Sigmoid colon (tissue), 7 donors: ENCODE results near the gene BTG3. TPM values are rescaled to one million over a fixed set of nuclear protein-coding genes. Genes with fewer than 3 reads are reported as not detected.

ENCODE experiments used
- DNase-seq: peaks from one replicate; pipeline ENCODE4 v3.0.0-alpha.2; 2019
- H3K27ac ChIP-seq, 4 donors: fragments of 200-600 bp; sonication (generic); one replicate each; pipeline ENCODE4 v1.5.1; 2016 to 2019; ENCODE audit warnings: mild to moderate bottlenecking in 1 of 4
- H3K27me3 ChIP-seq, 3 donors: fragments of 200-600 bp; sonication (generic); one replicate each; pipeline ENCODE4 v1.5.1; 2019; ENCODE audit warnings: mild to moderate bottlenecking in 1 of 3
- H3K36me3 ChIP-seq, 4 donors: fragments of 200-600 bp; sonication (generic); one replicate each; pipeline ENCODE4 v1.5.1; 2016 to 2019
- H3K4me1 ChIP-seq, 4 donors: fragments of 200-600 bp; sonication (generic); one replicate each; pipeline ENCODE4 v1.5.1; 2017 to 2019
- H3K4me3 ChIP-seq, 4 donors: fragments of 200-600 bp; sonication (generic); one replicate each; pipeline ENCODE4 v1.5.1; 2017 to 2019; ENCODE audit warnings: mild to moderate bottlenecking in 2 of 4, moderate library complexity in 1 of 4
- H3K9me3 ChIP-seq, 4 donors: fragments of 200-600 bp in 3 of 4; sonication (generic) in 3 of 4; one replicate each; pipeline versions ENCODE4 v1.5.1 to v1.6.1; 2013 to 2019
- EP300 ChIP-seq, 4 donors: sonication (generic); formaldehyde crosslinking; IDR thresholded peaks; one replicate each; pipeline ENCODE4 v1.6.1; 2017; ENCODE audit warnings: antibody characterized with exemption in 4 of 4
- POLR2A ChIP-seq, 2 donors: fragments of 450-650 bp; IDR thresholded peaks; one replicate each; pipeline ENCODE4 v1.6.1; 2016; ENCODE audit warnings: antibody characterized with exemption in 2 of 2, mild to moderate bottlenecking in 2 of 2, moderate library complexity in 2 of 2
- POLR2AphosphoS5 ChIP-seq, 4 donors: sonication (generic); formaldehyde crosslinking; IDR thresholded peaks; one replicate each; pipeline ENCODE4 v1.6.1; 2017; ENCODE audit warnings: antibody characterized with exemption in 4 of 4
- WGBS, 2 donors: extraction: QIAGEN DNeasy Blood & Tissue Kit; methylation state at CpG; one replicate each; pipeline ENCODE4 v1.1.7; 2013; 5-methylcytosine and 5-hydroxymethylcytosine counted together
- intact Hi-C: fragments of 100-400 bp; cut with DNase I; formaldehyde crosslinking; loops from one replicate; pipeline ENCODE4 v1.15.1; 2023
- polyA plus RNA-seq, 3 donors: library from polyadenylated mRNA; stranded (reverse); fragments of 200-250 nt; gene quantifications; one replicate each; pipeline ENCODE4 v1.2.3, GENCODE V29; 2013
- total RNA-seq, 4 donors: library from RNA; depleted of rRNA; stranded (reverse); fragments of >200 nt; gene quantifications; one replicate each; pipeline ENCODE4 v1.1.0, GENCODE V29; 2016
- TF ChIP-seq, protein P1 (sequence below), 4 experiments: fragments of 450-650 bp in 3 of 4; fragments of 200-600 bp in 1 of 4; IDR thresholded peaks; one replicate each; pipeline ENCODE4 v1.5.1; 2016 to 2019; ENCODE audit warnings: antibody characterized with exemption in 4 of 4, mild to moderate bottlenecking in 3 of 4, moderate library complexity in 2 of 4
- donor health status: healthy with polysubstance abuse.
- donor health status: Bipolar disorder and iron deficiency.
- donor health status: healthy.

The BTG3 gene
- total and polyA plus RNA-seq, 7 donors: 19.0 to 115 (median 36.1) TPM

DNA sequence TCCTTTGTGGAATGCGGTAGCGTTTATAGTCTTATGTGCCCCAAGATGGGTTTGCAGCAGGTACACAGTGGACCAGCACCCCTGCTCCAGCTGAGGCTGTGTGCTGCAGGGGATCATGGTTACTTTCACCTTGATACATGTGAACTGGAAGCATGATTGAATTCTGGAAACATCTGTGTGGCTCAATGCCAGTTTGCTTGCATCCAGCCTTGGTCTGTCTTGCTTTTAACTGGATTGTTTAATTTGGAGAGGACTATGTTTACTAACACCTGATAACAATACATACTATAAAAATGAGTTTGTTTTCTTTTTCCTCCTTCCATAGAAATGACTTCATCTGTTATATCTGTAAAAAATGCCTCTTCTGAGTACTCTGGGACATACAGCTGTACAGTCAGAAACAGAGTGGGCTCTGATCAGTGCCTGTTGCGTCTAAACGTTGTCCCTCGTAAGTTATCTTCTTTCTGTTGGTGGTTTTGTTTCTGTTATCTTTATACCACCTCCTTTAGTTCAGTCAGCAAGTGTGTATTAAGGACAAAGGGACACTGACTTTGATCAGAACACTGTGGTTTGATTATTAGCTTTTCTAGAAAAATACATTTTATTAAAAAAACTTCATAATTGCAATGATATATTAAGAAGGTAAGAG, 52.2 kb downstream of the BTG3 start:
- H3K4me1 ChIP-seq: no peaks in the 10 kb centered on the region
- H3K9me3 ChIP-seq: no peaks in the 10 kb centered on the region
- H3K4me3 ChIP-seq: no peak overlapping the region
- no peak overlapping the region for H3K27ac ChIP-seq
- H3K36me3 ChIP-seq: no peaks in the 10 kb centered on the region
- DNase-seq: no peak
- TF ChIP-seq, protein P1, sequence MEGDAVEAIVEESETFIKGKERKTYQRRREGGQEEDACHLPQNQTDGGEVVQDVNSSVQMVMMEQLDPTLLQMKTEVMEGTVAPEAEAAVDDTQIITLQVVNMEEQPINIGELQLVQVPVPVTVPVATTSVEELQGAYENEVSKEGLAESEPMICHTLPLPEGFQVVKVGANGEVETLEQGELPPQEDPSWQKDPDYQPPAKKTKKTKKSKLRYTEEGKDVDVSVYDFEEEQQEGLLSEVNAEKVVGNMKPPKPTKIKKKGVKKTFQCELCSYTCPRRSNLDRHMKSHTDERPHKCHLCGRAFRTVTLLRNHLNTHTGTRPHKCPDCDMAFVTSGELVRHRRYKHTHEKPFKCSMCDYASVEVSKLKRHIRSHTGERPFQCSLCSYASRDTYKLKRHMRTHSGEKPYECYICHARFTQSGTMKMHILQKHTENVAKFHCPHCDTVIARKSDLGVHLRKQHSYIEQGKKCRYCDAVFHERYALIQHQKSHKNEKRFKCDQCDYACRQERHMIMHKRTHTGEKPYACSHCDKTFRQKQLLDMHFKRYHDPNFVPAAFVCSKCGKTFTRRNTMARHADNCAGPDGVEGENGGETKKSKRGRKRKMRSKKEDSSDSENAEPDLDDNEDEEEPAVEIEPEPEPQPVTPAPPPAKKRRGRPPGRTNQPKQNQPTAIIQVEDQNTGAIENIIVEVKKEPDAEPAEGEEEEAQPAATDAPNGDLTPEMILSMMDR (IDR thresholded peaks at IDR 0.05): no peak
- no peak for TF ChIP-seq POLR2AphosphoS5 (IDR thresholded peaks at IDR 0.05)
- TF ChIP-seq EP300 (IDR thresholded peaks at IDR 0.05): no peak
- no peak for TF ChIP-seq POLR2A (IDR thresholded peaks at IDR 0.05)
- WGBS, 2 donors: 78 to 89% methylated on average over 5 of the region's 5 CpGs
- no peaks in the 10 kb centered on the region for H3K27me3 ChIP-seq
- intact Hi-C loops: no loop called here

DNA sequence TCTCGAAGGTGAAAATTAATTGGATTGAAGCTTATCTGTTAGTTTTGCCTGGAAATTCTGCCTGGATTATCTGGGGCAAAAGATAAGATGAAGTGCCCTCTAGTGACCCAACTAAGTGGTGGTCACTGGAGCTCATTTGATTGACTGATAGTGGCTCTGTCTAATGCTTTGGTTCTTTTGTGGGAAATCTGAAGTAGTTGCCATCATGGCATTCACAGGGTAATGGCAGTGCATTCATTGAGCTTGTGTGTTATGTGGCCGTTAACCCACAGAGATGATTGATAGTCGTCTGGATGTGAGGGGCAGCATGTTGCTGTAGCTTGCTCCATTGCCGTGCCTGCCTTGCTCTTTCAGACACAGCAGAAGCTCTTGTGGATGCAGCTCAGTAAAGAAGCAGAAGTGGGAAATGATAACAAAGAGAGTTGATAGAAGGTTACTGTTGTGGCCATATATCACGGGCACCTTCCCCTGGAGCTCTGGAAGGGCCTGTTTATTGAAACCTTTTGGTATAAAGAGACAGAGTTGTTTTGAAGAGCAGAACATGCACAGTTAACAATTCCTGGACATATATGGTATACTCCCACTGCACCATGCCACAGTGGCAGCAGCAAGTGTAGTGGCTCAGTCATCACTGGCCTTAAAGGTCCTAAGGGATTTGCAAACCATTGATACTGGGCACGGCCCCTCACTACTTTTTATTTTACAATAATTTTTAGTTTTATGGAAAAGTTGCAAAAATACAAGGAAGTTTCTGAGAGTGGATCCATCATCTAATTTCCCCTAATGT, 57.8 kb downstream of the BTG3 start:
- Histone ChIP-seq H3K9me3 (no peaks in the 10 kb centered on the region), H3K27me3 (no peaks in the 10 kb centered on the region), H3K27ac (no peak overlapping the region), H3K36me3 (no peaks in the 10 kb centered on the region), H3K4me1 (peaks cover 0 to 8% (median 0%) of the 10 kb centered on the region in 4 donors), H3K4me3 (no peak overlapping the region)
- intact Hi-C loops: no loop called here
- 53 to 66% methylated on average over 6 of the region's 6 CpGs for WGBS, 2 donors
- DNase-seq: no peak
- TF ChIP-seq POLR2A (IDR thresholded peaks at IDR 0.05) (no peak), EP300 (IDR thresholded peaks at IDR 0.05) (no peak), POLR2AphosphoS5 (IDR thresholded peaks at IDR 0.05) (no peak)
- TF ChIP-seq, protein P1 (IDR thresholded peaks at IDR 0.05): no peak

DNA sequence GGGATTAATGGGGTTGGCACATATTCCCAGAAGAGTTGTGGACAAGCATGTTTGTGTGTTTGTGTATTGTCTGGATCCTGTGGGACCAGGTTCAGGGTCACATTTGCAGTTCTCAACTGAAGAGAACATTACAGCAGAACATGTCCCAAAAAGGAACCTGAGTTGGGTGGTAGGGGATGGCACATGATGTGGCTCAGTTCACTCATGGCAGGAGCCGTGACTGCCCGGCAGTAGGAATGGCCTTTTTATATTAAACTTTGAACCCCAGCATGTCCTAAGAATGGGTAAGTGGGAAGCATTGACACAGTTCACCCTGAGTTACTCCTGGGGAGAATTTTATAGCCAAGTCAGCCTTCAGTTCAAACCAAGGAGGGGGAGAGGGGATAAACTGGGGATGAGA, 58.6 kb downstream of the BTG3 start:
- DNase-seq: no peak
- Histone ChIP-seq H3K9me3 (no peaks in the 10 kb centered on the region), H3K4me1 (peaks cover 0 to 8% (median 0%) of the 10 kb centered on the region in 4 donors), H3K36me3 (no peaks in the 10 kb centered on the region), H3K27ac (no peak overlapping the region), H3K27me3 (no peaks in the 10 kb centered on the region), H3K4me3 (no peak overlapping the region)
- intact Hi-C loops: no loop called here
- no peak for TF ChIP-seq POLR2A (IDR thresholded peaks at IDR 0.05)
- TF ChIP-seq, protein P1 (IDR thresholded peaks at IDR 0.05): no peak
- no peak for TF ChIP-seq EP300 (IDR thresholded peaks at IDR 0.05)
- TF ChIP-seq POLR2AphosphoS5 (IDR thresholded peaks at IDR 0.05): no peak
- 35 to 89% methylated on average over 2 of the region's 2 CpGs for WGBS, 2 donors

DNA sequence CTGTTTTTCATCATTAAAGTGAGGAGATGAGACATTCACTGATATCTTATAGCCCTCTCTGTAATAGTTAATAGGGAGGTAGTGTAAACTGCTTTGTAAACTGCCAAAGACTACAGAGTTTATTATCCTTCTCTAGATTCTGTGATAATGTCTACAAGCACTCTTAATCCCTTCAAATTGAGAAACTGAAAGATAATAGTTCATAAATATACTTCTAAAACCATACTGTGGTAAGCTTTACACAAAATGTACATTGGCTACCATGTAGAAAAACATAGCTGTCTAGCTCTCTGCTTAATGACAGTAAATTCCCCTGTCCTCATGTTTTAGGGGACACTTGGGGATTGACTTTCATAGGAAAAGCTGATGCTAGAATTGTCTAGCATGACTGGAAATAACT, 60.3 kb downstream of the BTG3 start:
- Histone ChIP-seq H3K27me3 (no peaks in the 10 kb centered on the region), H3K9me3 (no peaks in the 10 kb centered on the region), H3K4me3 (no peak overlapping the region), H3K36me3 (no peaks in the 10 kb centered on the region), H3K4me1 (peaks cover 0 to 8% (median 0%) of the 10 kb centered on the region in 4 donors), H3K27ac (no peak overlapping the region)
- intact Hi-C loops: no loop called here
- TF ChIP-seq EP300 (IDR thresholded peaks at IDR 0.05): no peak
- TF ChIP-seq, protein P1 (IDR thresholded peaks at IDR 0.05): no peak
- TF ChIP-seq POLR2A (IDR thresholded peaks at IDR 0.05): no peak
- no peak for TF ChIP-seq POLR2AphosphoS5 (IDR thresholded peaks at IDR 0.05)
- DNase-seq: no peak
